ENCODE data around the gene RAB6D.
"Not testable (repeated sequence)": the region's sequence is repeated elsewhere in the genome, so short reads cannot be mapped to it uniquely, and the experiment has no call there.

RAB6D gene

DNA sequence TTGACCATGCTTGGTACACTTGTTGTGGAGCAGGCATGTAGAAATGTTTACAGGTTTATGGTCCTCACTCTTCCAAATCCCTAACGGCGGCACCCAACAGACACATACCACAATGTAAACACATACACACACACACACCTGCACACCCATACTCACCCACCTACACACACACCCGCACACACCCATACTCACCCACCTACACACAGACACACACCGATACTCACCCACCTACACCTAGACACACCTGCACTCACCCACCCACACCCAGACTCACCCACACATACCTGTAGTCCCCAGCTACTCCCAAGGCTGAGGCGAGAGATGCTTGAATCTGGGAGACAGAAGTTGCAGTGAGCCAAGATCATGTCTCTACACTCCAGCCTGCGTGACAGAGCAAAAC is 1.5 kb upstream of the RAB6D start:
- DNase-seq = no peak

- not testable (repeated sequence) for DNase-seq
Observed at GRCh38 chr2:131363213-131363612, 755 bp downstream of the RAB6D start.

DNA sequence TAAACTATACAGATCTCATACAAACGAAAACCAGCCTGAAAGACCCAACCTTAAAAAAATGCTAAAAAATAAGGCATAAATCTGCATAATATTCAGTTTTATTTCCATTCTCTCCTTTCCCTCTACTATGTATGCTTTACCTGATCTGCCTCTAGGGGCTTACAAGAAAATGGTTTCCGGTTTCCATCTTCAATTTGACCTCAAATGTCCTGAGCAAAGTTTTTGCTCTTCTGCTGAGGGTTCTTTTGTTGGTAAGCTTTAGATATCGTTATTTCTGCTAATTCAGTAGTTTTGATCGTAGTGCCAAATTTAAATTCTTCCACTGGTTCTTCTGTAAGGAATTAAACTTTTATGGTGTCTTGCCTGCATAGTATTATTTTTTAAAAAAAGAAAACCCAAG is 2.2 kb downstream of the RAB6D start:
- DNase-seq = not testable (repeated sequence)

DNA sequence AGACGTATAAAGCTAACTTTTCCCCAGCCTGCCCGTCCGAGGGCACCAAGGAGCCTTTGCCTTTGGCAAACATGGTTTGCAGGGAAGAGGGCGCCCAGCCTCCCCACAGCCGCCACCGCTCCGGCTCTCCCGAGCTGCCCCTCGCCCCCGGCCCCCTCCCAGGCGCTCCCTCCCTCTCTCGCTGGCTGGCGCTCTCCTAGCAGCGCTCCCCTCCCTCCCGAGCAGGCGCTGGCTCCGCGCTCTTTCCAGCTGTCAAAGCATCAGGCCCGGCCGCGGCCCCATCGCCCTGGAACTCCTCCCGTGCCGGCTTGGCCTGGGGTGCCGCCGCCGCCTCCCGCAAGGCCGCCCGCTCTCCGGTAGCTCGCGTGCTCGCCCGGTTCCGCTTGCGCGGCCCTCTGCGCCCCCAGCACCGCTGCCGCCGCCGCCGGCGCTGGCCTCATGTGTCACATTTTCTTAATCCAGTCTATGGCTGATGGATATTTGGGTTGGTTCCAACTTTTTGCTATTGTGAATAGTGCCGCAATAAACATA is 10.7 kb downstream of the RAB6D start:
- not testable (repeated sequence) for DNase-seq

- DNase-seq = no peak
Observed at GRCh38 chr2:131349021-131349420, 14.9 kb downstream of the RAB6D start.

- DNase-seq = not testable (repeated sequence)
Observed at GRCh38 chr2:131347035-131347434, 16.9 kb downstream of the RAB6D start.

DNA sequence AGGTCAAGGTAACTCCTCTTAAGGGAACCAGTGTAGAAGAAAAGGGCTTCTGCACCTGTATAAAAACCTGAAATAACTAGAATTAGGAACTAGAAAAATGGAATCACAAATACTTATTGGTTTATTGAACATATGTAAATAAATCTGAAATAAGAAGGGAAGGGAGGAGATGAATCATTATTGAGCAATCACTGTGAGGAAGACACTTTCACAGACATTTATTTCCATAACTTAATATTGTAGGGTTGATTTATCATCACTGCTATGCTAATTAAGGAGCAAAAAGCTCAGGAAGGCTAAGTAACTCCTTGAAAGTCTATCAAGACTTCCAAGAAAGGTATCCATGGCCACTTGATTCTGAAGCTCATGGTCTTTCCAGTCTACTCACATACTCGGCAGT is 24.7 kb downstream of the RAB6D start:
- DNase-seq = not testable (repeated sequence)

DNA sequence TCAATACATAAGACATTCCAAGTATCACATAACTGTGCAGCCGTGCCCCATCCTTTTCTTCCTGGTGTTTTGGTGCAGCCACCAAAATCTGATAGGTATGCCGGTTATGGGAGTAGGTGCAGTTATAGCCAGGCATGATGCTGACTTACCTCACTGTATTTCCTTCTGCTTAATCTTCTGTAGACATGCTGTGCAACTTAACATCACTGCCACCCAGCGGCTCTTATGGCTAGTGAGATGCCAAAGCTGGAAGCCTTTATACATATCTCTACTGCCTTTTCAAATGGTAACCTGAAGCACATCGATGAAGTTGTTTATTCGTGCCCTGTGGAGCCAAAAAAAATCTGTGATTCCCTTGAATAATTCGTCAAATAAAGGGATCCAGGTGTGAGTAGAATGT is 28.6 kb downstream of the RAB6D start:
- not testable (repeated sequence) for DNase-seq

- not testable (repeated sequence) for DNase-seq
Observed at GRCh38 chr2:131332709-131333108, 31.3 kb downstream of the RAB6D start.

GRCh38 chr2:131331000-131331399 is 33.0 kb downstream of the RAB6D start:
- DNase-seq = not testable (repeated sequence)

- DNase-seq = no peak
Observed at GRCh38 chr2:131322209-131322608, 41.8 kb downstream of the RAB6D start.

- DNase-seq = not testable (repeated sequence)
Observed at GRCh38 chr2:131321344-131321743, 42.6 kb downstream of the RAB6D start.

DNA sequence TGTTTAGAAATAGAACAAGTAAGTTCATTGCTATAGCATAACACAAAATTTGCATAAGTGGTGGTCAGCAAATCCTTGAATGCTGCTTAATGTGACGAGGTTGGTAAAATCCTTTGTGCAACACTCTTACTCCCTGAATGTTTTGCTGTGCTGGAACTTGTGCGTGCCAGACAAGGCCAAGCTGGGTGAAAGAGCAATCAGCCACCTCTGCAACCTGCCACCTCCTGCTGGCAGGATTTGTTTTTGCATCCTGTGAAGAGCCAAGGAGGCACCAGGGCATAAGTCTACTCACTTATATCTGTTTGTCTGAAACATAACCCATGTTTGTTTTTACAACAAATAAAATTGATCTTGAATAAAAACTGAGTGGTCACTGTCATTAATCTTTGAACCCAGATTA is 53.0 kb downstream of the RAB6D start:
- DNase-seq = not testable (repeated sequence)

Data from activated effector memory CD4-positive, alpha-beta T cell treated with Interleukin-2 at 50 U/mL for 16 hours (primary cell).